Peyer's patch (tissue), 4 donors: ENCODE measurements around the gene PALLD. TPM values are rescaled to one million over a fixed set of nuclear protein-coding genes. Genes with fewer than 3 reads are reported as not detected.

Source experiments
- DNase-seq, 3 donors: peaks; one replicate each; pipeline ENCODE4 v3.0.0-alpha.2; 2017 to 2019
- H3K27ac ChIP-seq, 4 donors: fragments of 200-600 bp; sonication (generic); one replicate each; pipeline ENCODE4 v1.5.1; 2016 to 2019
- H3K27me3 ChIP-seq, 2 donors: fragments of 200-600 bp; sonication (generic); one replicate each; pipeline ENCODE4 v1.5.1; 2019
- H3K36me3 ChIP-seq, 3 donors: fragments of 200-600 bp; sonication (generic); one replicate each; pipeline ENCODE4 v1.5.1; 2016 to 2019
- H3K4me1 ChIP-seq, 4 donors: fragments of 200-600 bp; sonication (generic); one replicate each; pipeline ENCODE4 v1.5.1; 2016 to 2019
- H3K4me3 ChIP-seq, 4 donors: fragments of 200-600 bp; sonication (generic); 1 replicate in 3 of 4; 2 replicates in 1 of 4; pipeline ENCODE4 v1.5.1; 2016 to 2019; ENCODE audit warnings: mild to moderate bottlenecking in 1 of 4
- H3K9me3 ChIP-seq, 4 donors: fragments of 200-600 bp; sonication (generic); one replicate each; pipeline ENCODE4 v1.5.1; 2016 to 2019; ENCODE audit warnings: mild to moderate bottlenecking in 1 of 4
- POLR2A ChIP-seq, 2 donors: fragments of 450-650 bp; IDR thresholded peaks; one replicate each; pipeline ENCODE4 v1.5.1; 2017; ENCODE audit warnings: antibody characterized with exemption in 2 of 2, mild to moderate bottlenecking in 2 of 2, moderate library complexity in 2 of 2
- total RNA-seq, 4 donors: library from RNA; depleted of rRNA; stranded (reverse); fragments of >200 nt; gene quantifications; one replicate each; pipeline ENCODE4 v1.1.0, GENCODE V29; 2016
- TF ChIP-seq, protein P1 (sequence below), 6 experiments: fragments of 450-650 bp in 4 of 6; fragments of 200-600 bp in 2 of 6; sonication (generic) in 1 of 6; IDR thresholded peaks; one replicate each; pipeline ENCODE4 v1.5.1; 2017 to 2019; ENCODE audit warnings: antibody characterized with exemption in 6 of 6, mild to moderate bottlenecking in 3 of 6, moderate library complexity in 1 of 6

PALLD gene
- total RNA-seq, 4 donors from 2014 or later: 68.0 to 175 (median 78.4) TPM

DNA sequence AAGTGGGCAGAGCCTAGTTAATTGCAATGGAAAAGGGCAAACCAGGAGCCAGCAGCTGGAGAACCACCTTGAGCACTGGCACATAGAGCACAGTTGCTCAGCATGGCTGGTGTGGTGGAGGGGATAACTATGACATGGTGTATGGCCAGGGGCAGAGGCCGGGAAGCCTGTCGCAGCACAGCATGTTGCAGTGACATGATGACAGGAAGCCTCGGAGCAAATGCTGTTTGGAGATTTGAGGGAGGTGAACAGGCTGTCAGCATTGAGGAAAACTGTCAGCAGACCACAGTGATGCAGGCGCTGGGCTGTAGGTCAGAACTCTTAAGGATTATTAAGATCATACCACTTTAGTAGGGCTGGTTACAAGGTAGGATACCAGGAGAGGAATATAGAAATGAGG is 284.5 kb downstream of the PALLD start:
- TF ChIP-seq, protein P1, sequence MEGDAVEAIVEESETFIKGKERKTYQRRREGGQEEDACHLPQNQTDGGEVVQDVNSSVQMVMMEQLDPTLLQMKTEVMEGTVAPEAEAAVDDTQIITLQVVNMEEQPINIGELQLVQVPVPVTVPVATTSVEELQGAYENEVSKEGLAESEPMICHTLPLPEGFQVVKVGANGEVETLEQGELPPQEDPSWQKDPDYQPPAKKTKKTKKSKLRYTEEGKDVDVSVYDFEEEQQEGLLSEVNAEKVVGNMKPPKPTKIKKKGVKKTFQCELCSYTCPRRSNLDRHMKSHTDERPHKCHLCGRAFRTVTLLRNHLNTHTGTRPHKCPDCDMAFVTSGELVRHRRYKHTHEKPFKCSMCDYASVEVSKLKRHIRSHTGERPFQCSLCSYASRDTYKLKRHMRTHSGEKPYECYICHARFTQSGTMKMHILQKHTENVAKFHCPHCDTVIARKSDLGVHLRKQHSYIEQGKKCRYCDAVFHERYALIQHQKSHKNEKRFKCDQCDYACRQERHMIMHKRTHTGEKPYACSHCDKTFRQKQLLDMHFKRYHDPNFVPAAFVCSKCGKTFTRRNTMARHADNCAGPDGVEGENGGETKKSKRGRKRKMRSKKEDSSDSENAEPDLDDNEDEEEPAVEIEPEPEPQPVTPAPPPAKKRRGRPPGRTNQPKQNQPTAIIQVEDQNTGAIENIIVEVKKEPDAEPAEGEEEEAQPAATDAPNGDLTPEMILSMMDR (IDR thresholded peaks at IDR 0.05): no peak
- TF ChIP-seq POLR2A (IDR thresholded peaks at IDR 0.05): no peak
- Histone ChIP-seq H3K27me3 (no peaks in the 10 kb centered on the region), H3K36me3 (no peaks in the 10 kb centered on the region), H3K27ac (no peak overlapping the region), H3K4me1 (no peaks in the 10 kb centered on the region), H3K9me3 (peaks cover 0 to 3% (median 0%) of the 10 kb centered on the region in 4 donors), H3K4me3 (no peak overlapping the region)
- no peak for DNase-seq

DNA sequence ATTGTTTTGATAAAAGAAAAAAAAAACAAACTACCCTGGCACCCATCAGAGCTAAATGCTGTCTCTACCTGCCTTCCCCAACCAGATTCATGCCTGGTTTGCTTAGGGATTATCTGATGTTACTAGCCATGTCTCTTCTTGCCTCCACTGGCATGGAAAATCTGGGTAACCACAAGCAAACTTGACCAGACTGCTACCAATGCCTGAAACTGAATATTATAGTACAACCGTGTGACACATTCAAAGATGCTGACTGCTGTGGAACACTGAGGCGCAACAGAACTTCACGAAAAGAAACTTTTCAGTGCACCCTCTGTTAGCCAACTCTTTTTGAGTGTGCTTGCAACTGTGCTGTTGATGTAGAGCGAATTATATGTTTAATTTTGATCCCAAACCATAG is 285.1 kb downstream of the PALLD start:
- no peaks in the 10 kb centered on the region for H3K9me3 ChIP-seq
- TF ChIP-seq POLR2A (IDR thresholded peaks at IDR 0.05): no peak
- TF ChIP-seq, protein P1 (IDR thresholded peaks at IDR 0.05): no peak
- no peaks in the 10 kb centered on the region for H3K27me3 ChIP-seq
- peaks cover 0 to 1% (median 0%) of the 10 kb centered on the region in 4 donors for H3K4me1 ChIP-seq
- DNase-seq: no peak
- H3K27ac ChIP-seq: no peak overlapping the region
- no peaks in the 10 kb centered on the region for H3K36me3 ChIP-seq
- H3K4me3 ChIP-seq: no peak overlapping the region

DNA sequence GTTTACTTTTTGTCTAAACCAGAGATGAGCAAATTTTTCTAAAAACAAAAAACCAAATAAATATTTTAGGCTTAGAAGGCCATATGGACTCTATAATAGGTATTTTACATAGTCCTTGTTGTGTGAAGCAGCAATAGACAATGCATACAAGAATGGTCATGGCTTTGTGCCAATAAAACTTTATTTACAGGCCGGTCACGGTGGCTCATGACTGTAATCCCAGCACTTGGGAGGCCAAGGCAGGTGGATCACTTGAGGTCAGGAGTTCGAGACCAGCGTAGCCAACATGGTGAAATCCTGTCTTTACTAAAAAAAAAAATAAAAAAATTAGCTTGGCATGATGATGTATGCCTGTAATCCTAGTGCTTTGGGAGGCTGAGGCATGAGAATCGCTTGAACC is 285.6 kb downstream of the PALLD start:
- no peak for DNase-seq
- Histone ChIP-seq H3K27ac (no peak overlapping the region), H3K4me3 (no peak overlapping the region), H3K9me3 (no peaks in the 10 kb centered on the region), H3K36me3 (no peaks in the 10 kb centered on the region), H3K27me3 (no peaks in the 10 kb centered on the region), H3K4me1 (peaks cover 0 to 5% (median 0%) of the 10 kb centered on the region in 4 donors)
- TF ChIP-seq POLR2A (IDR thresholded peaks at IDR 0.05): no peak
- TF ChIP-seq, protein P1 (IDR thresholded peaks at IDR 0.05): no peak

DNA sequence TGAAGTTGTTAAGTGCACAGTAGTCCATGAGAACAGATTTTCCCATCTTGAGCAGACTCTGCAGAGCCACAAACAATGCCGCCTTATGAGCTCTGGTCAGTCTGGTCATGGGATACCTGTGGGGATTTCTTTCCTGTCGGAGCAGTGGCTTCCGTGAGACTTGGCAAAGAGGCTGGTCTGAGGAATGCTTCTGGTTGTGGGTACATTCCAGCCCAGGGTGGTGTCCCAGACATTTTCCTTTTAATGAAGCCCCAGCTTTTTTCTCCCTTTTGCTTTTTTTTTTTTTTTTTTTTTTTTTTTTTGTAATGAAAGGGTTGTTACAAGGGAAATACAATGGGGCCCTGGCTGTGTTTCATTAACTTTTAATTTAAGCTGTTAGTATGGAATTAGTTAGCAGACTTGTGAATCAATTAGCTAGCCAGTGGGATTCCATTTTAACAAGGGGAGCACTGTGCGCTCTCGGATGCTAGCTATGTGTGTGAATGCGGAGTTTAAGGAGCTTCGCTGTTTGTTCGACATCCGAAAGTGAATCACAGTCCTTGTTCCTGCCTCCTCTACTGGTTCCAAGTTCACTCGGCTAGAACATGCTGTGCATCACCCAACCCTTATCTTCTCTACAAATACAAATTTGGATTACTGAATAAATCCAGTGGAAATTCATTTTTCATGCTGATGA is 288.1 kb downstream of the PALLD start:
- H3K27me3 ChIP-seq: no peaks in the 10 kb centered on the region
- no peak overlapping the region for H3K27ac ChIP-seq
- no peak for DNase-seq
- H3K4me3 ChIP-seq: no peak overlapping the region
- TF ChIP-seq POLR2A (IDR thresholded peaks at IDR 0.05): no peak
- TF ChIP-seq, protein P1 (IDR thresholded peaks at IDR 0.05): no peak
- no peaks in the 10 kb centered on the region for H3K9me3 ChIP-seq
- H3K4me1 ChIP-seq: peaks cover 0 to 11% (median 0%) of the 10 kb centered on the region in 4 donors
- no peaks in the 10 kb centered on the region for H3K36me3 ChIP-seq

DNA sequence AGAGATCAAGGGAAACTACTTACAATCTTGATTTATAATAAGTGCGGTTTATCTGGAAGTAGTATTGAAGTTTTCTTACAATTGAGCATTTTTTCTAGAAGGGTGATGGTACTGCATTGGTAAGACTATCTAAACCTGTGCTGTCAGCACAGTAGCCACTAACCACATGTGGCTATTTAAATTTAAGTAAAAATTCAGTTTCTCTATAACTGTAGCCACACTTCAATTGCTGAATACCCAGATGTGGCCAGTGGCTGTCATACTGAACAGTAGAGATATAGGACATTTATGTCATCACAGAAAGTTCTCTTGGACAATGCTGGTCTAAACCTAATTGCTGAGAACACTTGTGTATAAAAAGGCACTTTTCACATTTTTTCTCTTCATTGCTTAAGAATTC is 290.5 kb downstream of the PALLD start:
- no peaks in the 10 kb centered on the region for H3K36me3 ChIP-seq
- peaks cover 0 to 11% (median 0%) of the 10 kb centered on the region in 4 donors for H3K4me1 ChIP-seq
- H3K9me3 ChIP-seq: no peaks in the 10 kb centered on the region
- TF ChIP-seq, protein P1 (IDR thresholded peaks at IDR 0.05): no peak
- TF ChIP-seq POLR2A (IDR thresholded peaks at IDR 0.05): no peak
- H3K4me3 ChIP-seq: peak overlapping the region in 1 of 4 donors; percentile 0
- DNase-seq: no peak
- H3K27ac ChIP-seq: peak overlapping the region in 2 of 4 donors; percentile 2 to 64
- no peaks in the 10 kb centered on the region for H3K27me3 ChIP-seq
